PC-3 (cell line): Measurements from ENCODE around the gene PCBP3. TPM values are rescaled to one million over a fixed set of nuclear protein-coding genes. Genes with fewer than 3 reads are reported as not detected.

Source experiments
- ATAC-seq: fragments of 200-7000 bp; cut with Tn5 transposase; 2 replicates; pipeline ENCODE4 v1.9.1; 2020; ENCODE audit warnings: mild to moderate bottlenecking, moderate library complexity
- BruUV-seq: library from RNA; stranded (reverse); fragments of 400-500 nt; replicated peaks from 2 replicates; lab custom pipeline; 2021; lab: Mats Ljungman, UMichigan
- CTCF ChIA-PET: fragments of 300-600 bp; sonication (Branson Sonifier 250); formaldehyde crosslinking; loops from one replicate; lab custom pipeline; 2022; ENCODE audit warnings: antibody characterized with exemption; lab: Charles Lee
- POLR2A ChIA-PET: fragments of 300-600 bp; sonication (Branson Sonifier 250); formaldehyde crosslinking; loops from one replicate; lab custom pipeline; 2022; ENCODE audit warnings: antibody characterized with exemption; ENCODE audit not compliant: unreplicated experiment; lab: Charles Lee
- DNase-seq: peaks from one replicate; pipeline ENCODE4 v3.0.0-alpha.2; 2015
- H2AFZ ChIP-seq: fragments of 300-600 bp; sonication (generic); 2 replicates; pipeline ENCODE4 v1.6.0; 2016; ENCODE audit warnings: antibody characterized with exemption, low read length
- H3F3A ChIP-seq: fragments of 300-600 bp; sonication (generic); one replicate; pipeline ENCODE4 v1.6.0; 2017; ENCODE audit warnings: antibody characterized with exemption, low read length, control low read depth, mild to moderate bottlenecking; ENCODE audit not compliant: unreplicated experiment
- H3K27ac ChIP-seq: fragments of 300-600 bp; sonication (generic); 2 replicates; pipeline ENCODE4 v1.5.1; 2016; ENCODE audit warnings: mild to moderate bottlenecking, low read length
- H3K27me3 ChIP-seq: fragments of 300-600 bp; sonication (generic); 2 replicates; pipeline ENCODE4 v1.6.1; 2016; ENCODE audit warnings: low read length, mixed read lengths
- H3K36me3 ChIP-seq: fragments of 300-600 bp; sonication (generic); 2 replicates; pipeline ENCODE4 v1.6.1; 2016; ENCODE audit warnings: low read depth, mixed run types, low read length, mixed read lengths
- H3K4me1 ChIP-seq: fragments of 300-600 bp; sonication (generic); 2 replicates; pipeline ENCODE4 v1.5.1; 2016; ENCODE audit warnings: low read length; ENCODE audit not compliant: insufficient read depth
- H3K4me2 ChIP-seq: fragments of 300-600 bp; sonication (generic); 2 replicates; pipeline ENCODE4 v1.6.0; 2016; ENCODE audit warnings: low read length
- H3K4me3 ChIP-seq: fragments of 300-600 bp; sonication (generic); 2 replicates; pipeline ENCODE4 v1.5.1; 2016; ENCODE audit warnings: mild to moderate bottlenecking, low read length, mixed read lengths
- H3K79me2 ChIP-seq: fragments of 300-600 bp; sonication (generic); 2 replicates; pipeline ENCODE4 v1.6.1; 2017; ENCODE audit warnings: low read length, mixed read lengths
- H3K9ac ChIP-seq: fragments of 300-600 bp; sonication (generic); 2 replicates; pipeline ENCODE4 v1.6.0; 2016; ENCODE audit warnings: mild to moderate bottlenecking, low read length
- H3K9me2 ChIP-seq: fragments of 300-600 bp; sonication (generic); replicated peaks from 2 replicates; pipeline ENCODE4 v1.6.1; 2016; ENCODE audit warnings: mixed run types, low read length, mixed read lengths
- H3K9me3 ChIP-seq: fragments of 300-600 bp; sonication (generic); 2 replicates; pipeline ENCODE4 v1.6.1; 2016; ENCODE audit warnings: low read length, mixed read lengths
- H4K20me1 ChIP-seq: fragments of 300-600 bp; sonication (generic); 2 replicates; pipeline ENCODE4 v1.6.1; 2016; ENCODE audit warnings: low read length, mixed read lengths
- EZH2 ChIP-seq: fragments of 300-600 bp; sonication (generic); IDR thresholded peaks from one replicate; pipeline ENCODE4 v1.6.1; 2017; ENCODE audit warnings: antibody characterized with exemption, mild to moderate bottlenecking, low read length; ENCODE audit not compliant: unreplicated experiment
- EZH2phosphoT487 ChIP-seq: fragments of 300-600 bp; sonication (generic); IDR thresholded peaks from 2 replicates; pipeline ENCODE4 v1.6.1; 2018; ENCODE audit warnings: mild to moderate bottlenecking, antibody characterized with exemption, low read length, borderline replicate concordance
- intact Hi-C: fragments of 100-400 bp; cut with micrococcal nuclease; formaldehyde crosslinking; loops from 2 replicates; pipeline ENCODE4 v1.9.0; 2023
- total RNA-seq: library from RNA; depleted of rRNA; stranded (reverse); fragments of >200 nt; gene quantifications from 2 replicates; pipeline ENCODE4 v1.2.3, GENCODE V29; 2014
- TF ChIP-seq, protein P1 (sequence below): fragments of 300-600 bp; sonication (generic); conservative IDR thresholded peaks from 2 replicates; pipeline ENCODE4 v1.5.1; 2017; ENCODE audit warnings: antibody characterized with exemption, low read depth, mild to moderate bottlenecking, low read length

PCBP3 gene
- total RNA-seq, 1 experiment from 2014 or later: 2.4 TPM

- Histone ChIP-seq H3K27me3 (no peaks in the 10 kb centered on the region), H3K36me3 (no peaks in the 10 kb centered on the region), H3K9ac (no peak overlapping the region), H2AFZ (no peak overlapping the region), H3K4me2 (no peak overlapping the region), H4K20me1 (no peaks in the 10 kb centered on the region), H3F3A (no peaks in the 10 kb centered on the region), H3K79me2 (no peaks in the 10 kb centered on the region), H3K4me3 (no peak overlapping the region), H3K9me3 (0 out of 2 replicates have a peak, but pooled peaks cover 8% of the 10 kb centered on the region), H3K9me2 (no peaks in the 10 kb centered on the region), H3K4me1 (no peaks in the 10 kb centered on the region), H3K27ac (no peak overlapping the region)
- TF ChIP-seq, protein P1, sequence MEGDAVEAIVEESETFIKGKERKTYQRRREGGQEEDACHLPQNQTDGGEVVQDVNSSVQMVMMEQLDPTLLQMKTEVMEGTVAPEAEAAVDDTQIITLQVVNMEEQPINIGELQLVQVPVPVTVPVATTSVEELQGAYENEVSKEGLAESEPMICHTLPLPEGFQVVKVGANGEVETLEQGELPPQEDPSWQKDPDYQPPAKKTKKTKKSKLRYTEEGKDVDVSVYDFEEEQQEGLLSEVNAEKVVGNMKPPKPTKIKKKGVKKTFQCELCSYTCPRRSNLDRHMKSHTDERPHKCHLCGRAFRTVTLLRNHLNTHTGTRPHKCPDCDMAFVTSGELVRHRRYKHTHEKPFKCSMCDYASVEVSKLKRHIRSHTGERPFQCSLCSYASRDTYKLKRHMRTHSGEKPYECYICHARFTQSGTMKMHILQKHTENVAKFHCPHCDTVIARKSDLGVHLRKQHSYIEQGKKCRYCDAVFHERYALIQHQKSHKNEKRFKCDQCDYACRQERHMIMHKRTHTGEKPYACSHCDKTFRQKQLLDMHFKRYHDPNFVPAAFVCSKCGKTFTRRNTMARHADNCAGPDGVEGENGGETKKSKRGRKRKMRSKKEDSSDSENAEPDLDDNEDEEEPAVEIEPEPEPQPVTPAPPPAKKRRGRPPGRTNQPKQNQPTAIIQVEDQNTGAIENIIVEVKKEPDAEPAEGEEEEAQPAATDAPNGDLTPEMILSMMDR: no peak
- TF ChIP-seq EZH2phosphoT487 (no peak), EZH2 (no peak)
- intact Hi-C loops: no loop called here
- ATAC-seq: no peak
- ChIA-PET CTCF (no interaction called here), POLR2A (no interaction called here)
- no TSS peak for BruUV-seq
- DNase-seq: no peak
Observed at GRCh38 chr21:45937721-45938452, 294.4 kb downstream of the PCBP3 start.

GRCh38 chr21:45938453-45938755 is 294.9 kb downstream of the PCBP3 start:
- no peak overlapping the region for H3K4me2 ChIP-seq
- H4K20me1 ChIP-seq: no peaks in the 10 kb centered on the region
- H3F3A ChIP-seq: no peaks in the 10 kb centered on the region
- ChIA-PET POLR2A (no interaction called here), CTCF (no interaction called here)
- no peak for DNase-seq
- H2AFZ ChIP-seq: no peak overlapping the region
- no peaks in the 10 kb centered on the region for H3K36me3 ChIP-seq
- no peaks in the 10 kb centered on the region for H3K4me1 ChIP-seq
- no peak for TF ChIP-seq EZH2
- TF ChIP-seq EZH2phosphoT487: no peak
- TF ChIP-seq, protein P1: no peak
- H3K4me3 ChIP-seq: no peak overlapping the region
- no peaks in the 10 kb centered on the region for H3K9me2 ChIP-seq
- H3K27me3 ChIP-seq: no peaks in the 10 kb centered on the region
- no peak overlapping the region for H3K9ac ChIP-seq
- no peak for ATAC-seq
- no peak overlapping the region for H3K27ac ChIP-seq
- 0 out of 2 replicates have a peak, but pooled peaks cover 8% of the 10 kb centered on the region for H3K9me3 ChIP-seq
- BruUV-seq: no TSS peak
- intact Hi-C loops: no loop called here
- no peaks in the 10 kb centered on the region for H3K79me2 ChIP-seq

GRCh38 chr21:45938811-45939520 is 295.4 kb downstream of the PCBP3 start:
- Histone ChIP-seq H3K9ac (no peak overlapping the region), H3K4me3 (no peak overlapping the region), H3K4me1 (no peaks in the 10 kb centered on the region), H4K20me1 (no peaks in the 10 kb centered on the region), H2AFZ (no peak overlapping the region), H3K9me3 (0 out of 2 replicates have a peak, but pooled peaks cover 8% of the 10 kb centered on the region), H3F3A (no peaks in the 10 kb centered on the region), H3K27ac (no peak overlapping the region), H3K9me2 (no peaks in the 10 kb centered on the region), H3K79me2 (no peaks in the 10 kb centered on the region), H3K4me2 (no peak overlapping the region), H3K27me3 (no peaks in the 10 kb centered on the region), H3K36me3 (no peaks in the 10 kb centered on the region)
- ChIA-PET POLR2A (no interaction called here), CTCF (no interaction called here)
- TF ChIP-seq EZH2phosphoT487: no peak
- TF ChIP-seq, protein P1: no peak
- no peak for TF ChIP-seq EZH2
- ATAC-seq: no peak
- no peak for DNase-seq
- no TSS peak for BruUV-seq
- intact Hi-C loops: no loop called here
